ENCODE measurements around the gene DNAH9.

GRCh38 chr17:11780621-11781020 lies 182.4 kb downstream of the DNAH9 start:
- TF ChIP-seq TAF1 (IDR thresholded peaks at IDR 0.05; ENCODE audit: borderline replicate concordance, low read depth, low read length) (no peak), POLR2AphosphoS5 (IDR thresholded peaks at IDR 0.05; ENCODE audit: low read depth, low read length) (no peak)
